Prostate gland (tissue), 2 donors: ENCODE results near the gene ZBTB5. TPM values are rescaled to one million over a fixed set of nuclear protein-coding genes. Genes with fewer than 3 reads are reported as not detected.

Source experiments
- DNase-seq: peaks from one replicate; pipeline ENCODE4 v3.0.0-alpha.2; 2019; ENCODE audit warnings: low spot score
- H3K27ac ChIP-seq, 2 donors: fragments of 200-600 bp; sonication (generic); 2 replicates each; pipeline ENCODE4 v1.5.1; 2017 to 2019
- H3K27me3 ChIP-seq: fragments of 200-600 bp; sonication (generic); replicated peaks from 2 replicates; pipeline ENCODE4 v1.5.1; 2019; ENCODE audit not compliant: insufficient read depth
- H3K36me3 ChIP-seq, 2 donors: fragments of 200-600 bp; sonication (generic); 1 replicate in 1 of 2; 2 replicates in 1 of 2; pipeline versions ENCODE4 v1.5.1 to v1.8.1; 2017 to 2019
- H3K4me1 ChIP-seq: fragments of 200-600 bp; sonication (generic); replicated peaks from 2 replicates; pipeline ENCODE4 v1.5.1; 2019
- H3K4me3 ChIP-seq, 2 donors: fragments of 200-600 bp; sonication (generic); 2 replicates each; pipeline ENCODE4 v1.5.1; 2017 to 2019
- H3K9me3 ChIP-seq: fragments of 200-600 bp; sonication (generic); 2 replicates; pipeline ENCODE4 v1.5.1; 2017
- POLR2A ChIP-seq: fragments of 450-650 bp; IDR thresholded peaks from one replicate; pipeline ENCODE4 v1.6.1; 2016; ENCODE audit warnings: antibody characterized with exemption, mild to moderate bottlenecking
- POLR2AphosphoS5 ChIP-seq: sonication (generic); formaldehyde crosslinking; IDR thresholded peaks from one replicate; pipeline ENCODE4 v1.6.1; 2017; ENCODE audit warnings: antibody characterized with exemption
- WGBS: methylation state at CpG from one replicate; pipeline ENCODE4 v1.1.5; 2018; 5-methylcytosine and 5-hydroxymethylcytosine counted together
- intact Hi-C: fragments of 100-400 bp; cut with DNase I; formaldehyde crosslinking; loops from one replicate; pipeline ENCODE4 v1.14.2; 2022
- total RNA-seq, 2 donors: library from RNA; depleted of rRNA; stranded (reverse); fragments of >200 nt; gene quantifications; one replicate each; pipeline ENCODE4 v1.1.0, GENCODE V29; 2016
- TF ChIP-seq, protein P1 (sequence below), 4 experiments: fragments of 200-600 bp in 2 of 4; fragments of 450-650 bp in 2 of 4; sonication (generic) in 2 of 4; IDR thresholded peaks; 1 replicate in 3 of 4; 2 replicates in 1 of 4; pipeline ENCODE4 v1.5.1; 2016 to 2019; ENCODE audit warnings: antibody characterized with exemption in 4 of 4, mild to moderate bottlenecking in 2 of 4, moderate library complexity in 2 of 4

The ZBTB5 gene
- total RNA-seq, 2 donors from 2014 or later = 17.8 to 26.6 TPM

DNA sequence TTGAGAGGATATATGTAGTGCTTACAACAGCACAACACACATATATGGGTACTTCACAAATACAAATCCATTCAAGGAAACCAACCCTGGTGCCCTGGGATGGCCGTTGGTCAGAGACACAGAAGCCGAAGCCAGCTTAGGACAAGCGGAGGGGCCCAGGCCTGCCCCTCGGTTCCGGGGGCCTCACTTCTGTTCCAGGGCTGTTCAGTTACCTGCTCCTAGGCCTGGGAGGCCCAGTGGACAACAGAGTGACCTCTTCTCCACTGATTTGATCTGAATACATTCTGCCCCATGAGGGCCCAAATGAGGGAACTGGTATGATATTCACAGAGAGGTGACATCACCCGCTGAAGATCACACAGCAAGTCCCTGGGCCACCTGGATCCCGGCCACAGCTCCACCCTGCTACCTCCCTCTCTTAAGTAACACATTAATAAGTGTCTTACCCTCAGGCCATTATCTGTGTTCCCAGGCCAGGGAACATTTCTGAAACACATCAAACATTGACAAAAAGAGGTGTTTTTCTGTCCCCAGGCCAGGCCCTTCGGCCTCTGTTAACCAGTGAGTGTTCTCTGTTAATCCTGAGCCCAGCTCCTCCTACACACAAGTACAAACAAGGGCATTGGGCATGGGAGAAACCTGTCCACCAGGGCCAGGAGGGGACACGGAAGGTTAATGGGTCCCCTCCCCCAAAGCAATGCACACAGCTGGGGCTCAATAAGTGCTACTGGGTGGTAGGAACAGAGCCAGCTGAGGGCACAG, 47.2 kb downstream of the ZBTB5 start:
- Histone ChIP-seq H3K36me3 (no peaks in the 10 kb centered on the region), H3K27ac (no peak overlapping the region), H3K27me3 (no peaks in the 10 kb centered on the region), H3K4me1 (no peaks in the 10 kb centered on the region), H3K9me3 (no peaks in the 10 kb centered on the region), H3K4me3 (no peak overlapping the region)
- no peak for TF ChIP-seq POLR2AphosphoS5
- no peak for TF ChIP-seq POLR2A
- TF ChIP-seq, protein P1, sequence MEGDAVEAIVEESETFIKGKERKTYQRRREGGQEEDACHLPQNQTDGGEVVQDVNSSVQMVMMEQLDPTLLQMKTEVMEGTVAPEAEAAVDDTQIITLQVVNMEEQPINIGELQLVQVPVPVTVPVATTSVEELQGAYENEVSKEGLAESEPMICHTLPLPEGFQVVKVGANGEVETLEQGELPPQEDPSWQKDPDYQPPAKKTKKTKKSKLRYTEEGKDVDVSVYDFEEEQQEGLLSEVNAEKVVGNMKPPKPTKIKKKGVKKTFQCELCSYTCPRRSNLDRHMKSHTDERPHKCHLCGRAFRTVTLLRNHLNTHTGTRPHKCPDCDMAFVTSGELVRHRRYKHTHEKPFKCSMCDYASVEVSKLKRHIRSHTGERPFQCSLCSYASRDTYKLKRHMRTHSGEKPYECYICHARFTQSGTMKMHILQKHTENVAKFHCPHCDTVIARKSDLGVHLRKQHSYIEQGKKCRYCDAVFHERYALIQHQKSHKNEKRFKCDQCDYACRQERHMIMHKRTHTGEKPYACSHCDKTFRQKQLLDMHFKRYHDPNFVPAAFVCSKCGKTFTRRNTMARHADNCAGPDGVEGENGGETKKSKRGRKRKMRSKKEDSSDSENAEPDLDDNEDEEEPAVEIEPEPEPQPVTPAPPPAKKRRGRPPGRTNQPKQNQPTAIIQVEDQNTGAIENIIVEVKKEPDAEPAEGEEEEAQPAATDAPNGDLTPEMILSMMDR (IDR thresholded peaks at IDR 0.05) = no peak
- 83% methylated on average over 9 of the region's 9 CpGs for WGBS
- DNase-seq = no peak
- intact Hi-C loops = loop anchor here (5.0 to 10.0 kb wide), 2 partner anchors 47 to 64 kb away; partner anchors contain the start of gene ZBTB5

DNA sequence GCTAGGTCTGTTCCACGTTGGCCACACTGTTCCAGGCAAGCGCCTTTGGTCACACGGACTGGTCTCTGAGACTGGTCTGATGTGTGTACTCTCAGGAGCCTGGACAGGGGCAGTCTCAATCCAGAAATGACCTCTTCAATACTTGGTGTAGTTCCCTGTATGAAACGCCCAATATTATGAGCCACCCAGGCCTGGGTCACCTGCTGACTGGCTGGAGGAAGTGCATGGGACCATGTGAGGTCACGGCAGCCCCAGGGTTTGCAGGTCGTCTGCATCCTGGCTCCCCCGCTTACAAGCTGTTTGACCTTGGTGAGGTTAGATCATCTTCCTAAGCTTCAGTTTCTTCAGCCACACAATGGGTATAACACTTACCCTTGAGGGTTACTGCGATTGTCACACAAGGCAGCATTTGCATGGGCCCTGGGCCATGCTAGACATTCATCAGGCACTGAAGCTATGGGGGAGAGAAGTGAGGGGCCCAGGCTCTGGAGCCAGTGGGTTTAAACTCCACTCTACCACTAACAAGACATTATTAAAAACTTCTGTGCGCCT, 47.9 kb downstream of the ZBTB5 start:
- TF ChIP-seq, protein P1 (IDR thresholded peaks at IDR 0.05) = no peak
- no peak for TF ChIP-seq POLR2A
- TF ChIP-seq POLR2AphosphoS5 = no peak
- Histone ChIP-seq H3K27me3 (no peaks in the 10 kb centered on the region), H3K4me3 (no peak overlapping the region), H3K27ac (no peak overlapping the region), H3K9me3 (no peaks in the 10 kb centered on the region), H3K36me3 (no peaks in the 10 kb centered on the region), H3K4me1 (no peaks in the 10 kb centered on the region)
- 85% methylated on average over 6 of the region's 9 CpGs for WGBS
- intact Hi-C loops = loop anchor here (5.0 to 10.0 kb wide), 2 partner anchors 47 to 65 kb away; partner anchors contain the start of gene ZBTB5
- DNase-seq = no peak

- peak; percentile 56 for DNase-seq
- Histone ChIP-seq H3K4me1 (no peaks in the 10 kb centered on the region), H3K27ac (no peak overlapping the region), H3K4me3 (no peak overlapping the region), H3K36me3 (no peaks in the 10 kb centered on the region), H3K27me3 (no peaks in the 10 kb centered on the region), H3K9me3 (no peaks in the 10 kb centered on the region)
- WGBS = 26% methylated on average over 22 of the region's 22 CpGs
- no peak for TF ChIP-seq POLR2A
- TF ChIP-seq, protein P1 (IDR thresholded peaks at IDR 0.05) = peak; percentile 59 to 81 (median 71)
- TF ChIP-seq POLR2AphosphoS5 = peak; percentile 59
- intact Hi-C loops = loop anchor here (5.0 to 10.0 kb wide), 2 partner anchors 50 to 67 kb away; partner anchors contain the start of gene ZBTB5
These were observed 50.1 kb downstream of the ZBTB5 start for GRCh38 chr9:37415011-37415719.

DNA sequence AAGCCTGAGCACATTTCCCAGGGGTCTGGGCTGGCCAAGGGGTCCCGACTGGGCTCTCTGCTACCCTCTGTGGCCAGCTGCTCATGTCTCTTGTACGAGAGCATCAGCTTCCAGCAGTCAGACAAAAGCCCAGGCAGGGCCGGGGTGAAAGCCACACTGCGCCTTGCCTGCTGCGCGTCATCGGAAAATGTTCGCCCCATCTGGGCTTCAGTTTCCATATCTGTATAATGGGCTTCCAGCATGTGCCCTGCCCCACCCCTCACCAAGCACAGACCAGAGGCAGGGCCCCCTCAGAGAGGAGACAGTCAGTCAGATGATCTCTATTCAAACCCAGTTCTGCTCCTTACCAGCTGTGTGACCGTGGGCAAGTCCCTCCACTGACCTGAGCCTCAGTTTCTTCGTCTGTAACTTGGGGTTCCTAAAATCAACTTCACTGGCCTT, 50.7 kb downstream of the ZBTB5 start:
- 81% methylated on average over 10 of the region's 10 CpGs for WGBS
- Histone ChIP-seq H3K4me1 (no peaks in the 10 kb centered on the region), H3K36me3 (no peaks in the 10 kb centered on the region), H3K27ac (no peak overlapping the region), H3K27me3 (no peaks in the 10 kb centered on the region), H3K9me3 (no peaks in the 10 kb centered on the region), H3K4me3 (no peak overlapping the region)
- no peak for DNase-seq
- no peak for TF ChIP-seq POLR2AphosphoS5
- no peak for TF ChIP-seq POLR2A
- TF ChIP-seq, protein P1 (IDR thresholded peaks at IDR 0.05) = no peak
- intact Hi-C loops = loop anchor here (10.0 kb wide), 1 partner anchor 50 kb away; the partner anchor contains the start of gene ZBTB5
